ENCODE measurements around the gene SNRPN.

GRCh38 chr15:24948495-24948894, 6.3 kb upstream of the SNRPN start:
- TF ChIP-seq CTCF (IDR thresholded peaks at IDR 0.05): no peak
- no peak for TF ChIP-seq POLR2A (IDR thresholded peaks at IDR 0.05)
- no peak for TF ChIP-seq EP300 (IDR thresholded peaks at IDR 0.05)

Data from tibial nerve (tissue), 4 donors.